ENCODE data around the gene CFAP206.

The CFAP206 gene

DNA sequence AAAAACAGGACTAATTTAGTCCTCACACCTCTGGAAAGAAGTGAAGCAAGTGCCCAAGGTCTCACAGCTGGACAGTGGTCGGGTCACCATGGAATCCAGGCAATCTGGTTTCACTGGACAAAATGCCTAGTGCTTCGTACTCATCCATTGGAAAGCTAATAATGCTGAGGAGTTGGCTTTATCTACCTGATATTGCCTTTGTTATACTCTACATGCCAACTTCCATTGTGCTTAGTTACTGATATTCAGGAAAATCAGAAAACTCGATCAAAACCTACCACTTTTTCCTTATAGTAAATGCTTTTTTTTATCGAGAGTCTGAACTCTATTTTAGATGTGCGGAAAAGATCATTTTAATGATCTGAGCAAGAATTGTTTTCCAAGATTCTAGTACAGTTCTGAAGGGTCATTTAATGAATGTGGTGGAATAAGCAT, 966 bp downstream of the CFAP206 start:
- CTCF ChIA-PET, result interaction anchor here (1.0 to 2.6 kb wide), 4 partner anchors 12 to 27 kb away, joined by 3 to 13 read pairs (median 4); no protein-coding TSS in a partner anchor
- POLR2A ChIA-PET, result interaction anchor here (0.5 kb wide), 1 partner anchor 348 kb away, joined by 5 read pairs; no protein-coding TSS in a partner anchor

DNA sequence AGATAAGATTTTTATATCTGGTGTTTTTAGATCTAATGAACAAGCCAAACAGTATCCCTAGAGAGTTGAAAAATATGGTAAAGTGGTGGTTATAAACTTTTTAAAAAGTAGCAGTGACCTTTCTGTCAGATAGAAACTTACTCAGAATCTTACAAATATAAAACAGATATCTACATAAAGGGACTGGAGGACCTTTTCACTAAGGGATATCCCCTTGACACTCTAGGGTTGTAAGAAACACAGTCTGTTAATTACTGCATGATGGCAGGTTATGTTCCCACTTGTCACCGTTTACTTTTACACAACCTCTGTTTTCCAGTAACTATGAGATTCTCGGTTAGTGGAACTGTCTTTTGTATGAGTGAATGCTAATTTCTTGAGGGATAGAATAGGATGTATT, 11.5 kb downstream of the CFAP206 start:
- DNase-seq (ENCODE audit: extremely low spot score), result no peak
- TF ChIP-seq, protein P1, sequence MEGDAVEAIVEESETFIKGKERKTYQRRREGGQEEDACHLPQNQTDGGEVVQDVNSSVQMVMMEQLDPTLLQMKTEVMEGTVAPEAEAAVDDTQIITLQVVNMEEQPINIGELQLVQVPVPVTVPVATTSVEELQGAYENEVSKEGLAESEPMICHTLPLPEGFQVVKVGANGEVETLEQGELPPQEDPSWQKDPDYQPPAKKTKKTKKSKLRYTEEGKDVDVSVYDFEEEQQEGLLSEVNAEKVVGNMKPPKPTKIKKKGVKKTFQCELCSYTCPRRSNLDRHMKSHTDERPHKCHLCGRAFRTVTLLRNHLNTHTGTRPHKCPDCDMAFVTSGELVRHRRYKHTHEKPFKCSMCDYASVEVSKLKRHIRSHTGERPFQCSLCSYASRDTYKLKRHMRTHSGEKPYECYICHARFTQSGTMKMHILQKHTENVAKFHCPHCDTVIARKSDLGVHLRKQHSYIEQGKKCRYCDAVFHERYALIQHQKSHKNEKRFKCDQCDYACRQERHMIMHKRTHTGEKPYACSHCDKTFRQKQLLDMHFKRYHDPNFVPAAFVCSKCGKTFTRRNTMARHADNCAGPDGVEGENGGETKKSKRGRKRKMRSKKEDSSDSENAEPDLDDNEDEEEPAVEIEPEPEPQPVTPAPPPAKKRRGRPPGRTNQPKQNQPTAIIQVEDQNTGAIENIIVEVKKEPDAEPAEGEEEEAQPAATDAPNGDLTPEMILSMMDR (IDR thresholded peaks at IDR 0.05; ENCODE audit: control extremely low read depth, extremely low read depth, low read depth, missing control alignments), result no peak
- ChIA-PET POLR2A (no interaction called here), CTCF (interaction anchor here (1.3 kb wide), 1 partner anchor 10 kb away, joined by 4 read pairs; no protein-coding TSS in a partner anchor)

More for the DNA sequence above, 966 bp downstream of the CFAP206 start:
- TF ChIP-seq, protein P1 (IDR thresholded peaks at IDR 0.05; ENCODE audit: control extremely low read depth, extremely low read depth, low read depth, missing control alignments), result no peak
- no peak for DNase-seq (ENCODE audit: extremely low spot score)

DNA sequence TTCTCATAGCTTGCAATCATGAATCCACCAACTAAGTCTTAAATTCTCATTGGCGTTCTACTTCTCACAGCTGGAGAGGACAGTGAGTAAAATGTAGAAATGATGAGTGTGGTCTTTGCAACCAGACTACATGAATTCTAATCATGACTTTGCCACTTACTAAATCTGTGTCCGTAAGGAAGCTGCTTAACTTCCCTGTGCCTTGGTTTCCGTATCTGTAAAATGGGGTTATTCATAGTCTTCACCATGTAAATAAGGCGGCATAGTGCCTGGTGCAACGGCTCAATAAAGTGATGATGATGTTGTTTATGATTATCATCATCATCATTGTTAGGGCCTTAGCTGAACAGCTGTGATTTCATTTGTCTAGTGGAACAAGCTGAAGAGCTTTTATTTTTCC, 12.6 kb downstream of the CFAP206 start:
- POLR2A ChIA-PET, result no interaction called here
- CTCF ChIA-PET, result interaction anchor here (0.9 to 1.3 kb wide), 2 partner anchors 9 to 29 kb away, joined by 4 read pairs; no protein-coding TSS in a partner anchor
- no peak for DNase-seq (ENCODE audit: extremely low spot score)
- TF ChIP-seq, protein P1 (IDR thresholded peaks at IDR 0.05; ENCODE audit: control extremely low read depth, extremely low read depth, low read depth, missing control alignments), result no peak

DNA sequence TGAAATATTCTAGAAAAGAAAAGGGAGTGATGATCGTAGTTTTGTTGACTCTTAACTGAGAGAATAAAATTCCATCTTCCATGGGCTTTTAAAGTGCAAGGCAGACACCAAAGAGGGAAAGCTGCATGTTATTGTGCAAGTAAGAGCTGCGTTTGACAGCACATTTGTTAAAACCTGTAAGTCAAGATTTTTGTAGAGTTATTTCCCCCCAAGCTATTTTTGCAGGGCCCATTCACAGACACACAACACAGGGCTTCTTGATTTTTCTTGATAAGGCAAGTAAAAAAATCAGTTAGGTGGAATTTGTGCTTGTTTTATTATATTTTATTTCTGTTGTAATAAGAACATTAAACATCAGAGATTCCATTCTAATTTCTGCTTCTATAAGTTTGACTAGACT, 13.8 kb downstream of the CFAP206 start:
- POLR2A ChIA-PET, result no interaction called here
- DNase-seq (ENCODE audit: extremely low spot score), result no peak
- CTCF ChIA-PET, result interaction anchor here (0.9 kb wide), 1 partner anchor 9 kb away, joined by 4 read pairs; no protein-coding TSS in a partner anchor
- TF ChIP-seq, protein P1 (IDR thresholded peaks at IDR 0.05; ENCODE audit: control extremely low read depth, extremely low read depth, low read depth, missing control alignments), result no peak

DNA sequence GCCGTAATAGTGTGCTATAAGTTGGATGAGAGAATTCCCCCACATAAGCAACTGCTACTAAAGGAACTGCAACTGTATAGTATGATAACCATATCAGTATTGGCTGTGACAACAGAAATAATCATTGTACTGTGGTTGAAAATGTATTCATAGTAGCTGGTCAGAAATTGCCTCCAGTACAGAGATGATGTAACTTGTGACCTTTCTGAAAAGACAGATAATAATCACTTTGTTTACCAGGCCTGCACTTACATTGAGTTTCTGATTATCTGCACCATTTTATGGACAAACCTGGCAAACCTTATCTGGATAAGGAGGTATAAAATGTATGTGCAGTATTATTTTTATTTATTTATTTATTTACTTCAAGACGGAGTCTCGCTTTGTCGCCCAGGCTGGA, 19.0 kb downstream of the CFAP206 start:
- CTCF ChIA-PET, result interaction anchor here (1.6 kb wide), 1 partner anchor 15 kb away, joined by 3 read pairs; no protein-coding TSS in a partner anchor
- POLR2A ChIA-PET, result no interaction called here
- DNase-seq (ENCODE audit: extremely low spot score), result no peak

DNA sequence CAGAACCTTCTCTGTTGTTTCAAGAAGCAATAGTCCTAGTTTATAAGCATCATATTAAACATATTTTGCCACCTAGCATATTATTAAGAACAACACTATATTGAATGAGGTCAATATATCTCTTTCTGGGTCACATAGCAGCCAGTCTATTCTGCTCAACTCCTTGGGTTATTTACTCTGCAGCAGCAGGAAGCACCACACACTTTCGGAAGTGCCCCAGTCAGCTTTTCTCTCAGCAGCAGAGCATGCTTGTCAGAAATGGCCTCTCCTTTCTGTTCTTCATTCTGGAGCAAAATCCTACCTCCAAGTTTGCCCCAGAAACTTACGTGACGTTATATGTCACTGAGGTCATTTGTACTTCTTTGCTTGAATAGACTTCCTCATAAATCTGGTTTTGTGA, 22.7 kb downstream of the CFAP206 start:
- no peak for DNase-seq (ENCODE audit: extremely low spot score)
- ChIA-PET CTCF (interaction anchor here (1.2 kb wide), 1 partner anchor 1022 kb away, joined by 3 read pairs; no protein-coding TSS in a partner anchor), POLR2A (no interaction called here)
- TF ChIP-seq, protein P1 (IDR thresholded peaks at IDR 0.05; ENCODE audit: control extremely low read depth, extremely low read depth, low read depth, missing control alignments), result no peak

More for the DNA sequence above, 19.0 kb downstream of the CFAP206 start:
- TF ChIP-seq, protein P1 (IDR thresholded peaks at IDR 0.05; ENCODE audit: control extremely low read depth, extremely low read depth, low read depth, missing control alignments), result no peak

Measured in GM10248 (cell line).